ENCODE data around the gene ZNF384. TPM values are rescaled to one million over a fixed set of nuclear protein-coding genes. Genes with fewer than 3 reads are reported as not detected.

Gene ZNF384
- total RNA-seq, 1 donor from 2014 or later, result 38.0 TPM

DNA sequence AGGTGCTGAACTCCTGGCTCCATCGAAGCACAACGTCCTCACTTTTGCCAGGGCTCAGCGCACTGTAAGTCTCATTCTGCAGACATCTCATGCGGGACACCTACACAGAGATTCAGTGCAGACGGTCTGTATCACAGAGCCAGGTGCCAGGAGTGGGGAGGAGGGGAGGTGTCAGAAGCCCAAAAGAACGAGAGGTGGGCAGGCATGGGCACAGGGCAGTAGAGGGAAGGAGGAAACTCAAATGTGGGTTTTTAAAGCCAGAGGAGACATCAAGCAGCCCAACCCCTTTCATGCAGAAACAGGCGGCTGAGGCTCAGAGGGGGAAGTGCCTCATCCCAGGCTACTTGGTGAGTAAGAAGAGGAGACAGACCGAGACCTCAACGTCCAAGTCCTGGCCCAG is 50.9 kb downstream of the ZNF384 start:
- Histone ChIP-seq H2AFZ (replicated peaks) (no peak overlapping the region), H3K9me3 (ENCODE audit: low read depth) (no peaks in the 10 kb centered on the region), H3K36me3 (no peaks in the 10 kb centered on the region), H3F3A (ENCODE audit: low read depth) (peaks cover 4% of the 10 kb centered on the region), H4K20me1 (ENCODE audit: low read depth) (no peaks in the 10 kb centered on the region), H3K27me3 (peaks cover 9% of the 10 kb centered on the region), H3K9ac (no peak overlapping the region), H3K4me2 (no peak overlapping the region), H3K79me2 (ENCODE audit: low read depth) (no peaks in the 10 kb centered on the region), H3K4me3 (no peak overlapping the region), H3K4me1 (peaks cover 13% of the 10 kb centered on the region), H3K27ac (no peak overlapping the region)
- peaks cover 12% of the 10 kb centered on the region for H3K27me3 Mint-ChIP-seq (ENCODE audit: insufficient read depth, low read depth)
- TF ChIP-seq CTCF (IDR thresholded peaks at IDR 0.05) (no peak), EZH2phosphoT487 (IDR thresholded peaks at IDR 0.05) (no peak), EZH2 (IDR thresholded peaks at IDR 0.05) (no peak)
- no peaks in the 10 kb centered on the region for H3K9me3 Mint-ChIP-seq
- peak overlapping the region; percentile 35 for H3K27ac Mint-ChIP-seq
- no peaks in the 10 kb centered on the region for H3K36me3 Mint-ChIP-seq
- DNase-seq (ENCODE audit: low spot score), result no peak
- peaks cover 10% of the 10 kb centered on the region for H3K4me1 Mint-ChIP-seq
- H3K4me3 Mint-ChIP-seq, result no peak overlapping the region

DNA sequence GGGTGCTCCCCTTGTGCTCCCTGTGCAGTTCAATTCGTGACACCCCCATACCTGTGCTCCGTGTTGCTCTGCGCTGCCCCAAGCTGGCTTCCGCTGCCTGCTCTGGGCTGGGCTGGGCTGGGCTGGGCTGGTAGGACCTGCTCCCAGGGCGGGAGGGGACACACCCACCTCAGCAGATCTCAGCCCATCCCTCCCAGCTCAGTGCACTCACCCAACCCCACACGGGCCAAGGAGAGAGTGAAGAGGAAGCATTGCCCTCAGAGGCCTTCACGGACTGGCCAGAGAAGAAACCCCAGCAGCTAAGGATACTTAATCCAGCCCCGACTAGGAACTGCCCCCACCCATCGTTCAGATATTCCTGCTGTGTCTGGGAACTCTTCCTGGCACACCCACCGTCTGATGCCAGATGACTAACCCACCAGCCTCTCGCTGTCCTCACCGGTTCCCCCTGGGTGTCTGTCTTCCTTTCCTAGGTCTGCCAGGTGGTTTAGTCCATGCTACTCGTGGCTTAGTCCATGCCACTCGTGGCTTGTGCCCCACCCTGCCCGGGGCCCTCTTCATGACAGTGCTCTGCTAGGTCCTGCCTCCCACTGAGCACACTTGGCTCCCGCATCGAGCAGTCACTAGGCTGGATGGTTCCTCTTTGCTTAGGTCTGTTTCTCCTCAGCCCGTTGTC is 53.2 kb downstream of the ZNF384 start, which contains the start of gene LPAR5:
Gene LPAR5, minus strand, starts transcription at position 104 of the 676 bp plus-strand sequence. CDS start 14,711 bp downstream, outside the sequence.
- Histone ChIP-seq H3K9me3 (ENCODE audit: low read depth) (no peaks in the 10 kb centered on the region), H3K4me2 (no peak within 1 kb of the TSS), H3K9ac (no peak within 1 kb of the TSS), H4K20me1 (ENCODE audit: low read depth) (no peaks in the 10 kb centered on the region), H3K4me3 (no peak within 1 kb of the TSS), H3F3A (ENCODE audit: low read depth) (peaks cover 23% of the 10 kb centered on the region), H3K27ac (no peak within 1 kb of the TSS), H3K36me3 (no peaks in the 10 kb centered on the region), H3K27me3 (peaks cover 2% of the 10 kb centered on the region), H3K4me1 (peaks cover 33% of the 10 kb centered on the region), H2AFZ (replicated peaks) (no peak within 1 kb of the TSS), H3K79me2 (ENCODE audit: low read depth) (no peaks in the 10 kb centered on the region)
- peaks cover 8% of the 10 kb centered on the region for H3K27me3 Mint-ChIP-seq (ENCODE audit: insufficient read depth, low read depth)
- DNase-seq (ENCODE audit: low spot score), result no peak
- H3K9me3 Mint-ChIP-seq, result no peaks in the 10 kb centered on the region
- TF ChIP-seq CTCF (IDR thresholded peaks at IDR 0.05) (no peak), EZH2 (IDR thresholded peaks at IDR 0.05) (no peak)
- no peak within 1 kb of the TSS for H3K4me3 Mint-ChIP-seq
- peak within 1 kb of the TSS; percentile 96 for H3K27ac Mint-ChIP-seq
- H3K36me3 Mint-ChIP-seq, result no peaks in the 10 kb centered on the region
- peaks cover 30% of the 10 kb centered on the region for H3K4me1 Mint-ChIP-seq

GRCh38 chr12:6635375-6635855 is 53.8 kb downstream of the ZNF384 start:
- H3K4me1 Mint-ChIP-seq, result peaks cover 30% of the 10 kb centered on the region
- no peak overlapping the region for H2AFZ ChIP-seq (replicated peaks)
- no peaks in the 10 kb centered on the region for H3K9me3 ChIP-seq (ENCODE audit: low read depth)
- no peak overlapping the region for H3K4me2 ChIP-seq
- TF ChIP-seq CTCF (IDR thresholded peaks at IDR 0.05) (no peak), EZH2phosphoT487 (IDR thresholded peaks at IDR 0.05) (no peak), EZH2 (IDR thresholded peaks at IDR 0.05) (no peak)
- H3K27ac ChIP-seq, result no peak overlapping the region
- peaks cover 23% of the 10 kb centered on the region for H3F3A ChIP-seq (ENCODE audit: low read depth)
- DNase-seq (ENCODE audit: low spot score), result no peak
- H3K9ac ChIP-seq, result no peak overlapping the region
- no peak overlapping the region for H3K4me3 ChIP-seq
- no peaks in the 10 kb centered on the region for H3K9me3 Mint-ChIP-seq
- peaks cover 8% of the 10 kb centered on the region for H3K27me3 Mint-ChIP-seq (ENCODE audit: insufficient read depth, low read depth)
- no peaks in the 10 kb centered on the region for H3K27me3 ChIP-seq
- H3K27ac Mint-ChIP-seq, result peak overlapping the region; percentile 23
- H3K79me2 ChIP-seq (ENCODE audit: low read depth), result no peaks in the 10 kb centered on the region
- no peaks in the 10 kb centered on the region for H4K20me1 ChIP-seq (ENCODE audit: low read depth)
- no peak overlapping the region for H3K4me3 Mint-ChIP-seq
- peaks cover 33% of the 10 kb centered on the region for H3K4me1 ChIP-seq
- no peaks in the 10 kb centered on the region for H3K36me3 ChIP-seq
- H3K36me3 Mint-ChIP-seq, result no peaks in the 10 kb centered on the region
